Sigmoid colon (tissue), 4 donors: ENCODE measurements around the gene SETD1B.
"Not testable (repeated sequence)": the region's sequence is repeated elsewhere in the genome, so short reads cannot be mapped to it uniquely, and the experiment has no call there.

Experiments used
- POLR2A ChIP-seq, 2 donors: fragments of 450-650 bp; IDR thresholded peaks; one replicate each; pipeline ENCODE4 v1.6.1; 2016; ENCODE audit warnings: antibody characterized with exemption in 2 of 2, mild to moderate bottlenecking in 2 of 2, moderate library complexity in 2 of 2
- POLR2AphosphoS5 ChIP-seq, 4 donors: sonication (generic); formaldehyde crosslinking; IDR thresholded peaks; one replicate each; pipeline ENCODE4 v1.6.1; 2017; ENCODE audit warnings: antibody characterized with exemption in 4 of 4
- TF ChIP-seq, protein P1 (sequence below), 4 experiments: fragments of 450-650 bp in 3 of 4; fragments of 200-600 bp in 1 of 4; IDR thresholded peaks; one replicate each; pipeline ENCODE4 v1.5.1; 2016 to 2019; ENCODE audit warnings: antibody characterized with exemption in 4 of 4, mild to moderate bottlenecking in 3 of 4, moderate library complexity in 2 of 4

DNA sequence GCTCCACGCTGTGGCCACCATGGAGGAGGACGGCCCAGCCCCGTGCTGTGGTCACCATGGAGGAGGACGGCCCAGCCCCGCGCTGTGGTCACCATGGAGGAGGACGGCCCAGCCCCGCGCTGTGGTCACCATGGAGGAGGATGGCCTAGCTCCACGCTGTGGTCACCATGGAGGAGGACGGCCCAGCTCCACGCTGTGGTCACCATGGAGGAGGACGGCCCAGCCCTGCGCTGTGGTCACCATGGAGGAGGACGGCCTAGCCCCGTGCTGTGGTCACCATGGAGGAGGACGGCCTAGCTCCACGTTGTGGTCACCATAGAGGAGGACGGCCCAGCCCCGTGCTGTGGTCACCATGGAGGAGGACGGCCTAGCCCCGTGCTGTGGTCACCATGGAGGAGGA, 45.3 kb upstream of the SETD1B start:
- TF ChIP-seq, protein P1, sequence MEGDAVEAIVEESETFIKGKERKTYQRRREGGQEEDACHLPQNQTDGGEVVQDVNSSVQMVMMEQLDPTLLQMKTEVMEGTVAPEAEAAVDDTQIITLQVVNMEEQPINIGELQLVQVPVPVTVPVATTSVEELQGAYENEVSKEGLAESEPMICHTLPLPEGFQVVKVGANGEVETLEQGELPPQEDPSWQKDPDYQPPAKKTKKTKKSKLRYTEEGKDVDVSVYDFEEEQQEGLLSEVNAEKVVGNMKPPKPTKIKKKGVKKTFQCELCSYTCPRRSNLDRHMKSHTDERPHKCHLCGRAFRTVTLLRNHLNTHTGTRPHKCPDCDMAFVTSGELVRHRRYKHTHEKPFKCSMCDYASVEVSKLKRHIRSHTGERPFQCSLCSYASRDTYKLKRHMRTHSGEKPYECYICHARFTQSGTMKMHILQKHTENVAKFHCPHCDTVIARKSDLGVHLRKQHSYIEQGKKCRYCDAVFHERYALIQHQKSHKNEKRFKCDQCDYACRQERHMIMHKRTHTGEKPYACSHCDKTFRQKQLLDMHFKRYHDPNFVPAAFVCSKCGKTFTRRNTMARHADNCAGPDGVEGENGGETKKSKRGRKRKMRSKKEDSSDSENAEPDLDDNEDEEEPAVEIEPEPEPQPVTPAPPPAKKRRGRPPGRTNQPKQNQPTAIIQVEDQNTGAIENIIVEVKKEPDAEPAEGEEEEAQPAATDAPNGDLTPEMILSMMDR (IDR thresholded peaks at IDR 0.05): not testable (repeated sequence)
- not testable (repeated sequence) for TF ChIP-seq POLR2A, POLR2AphosphoS5 (IDR thresholded peaks at IDR 0.05)
